GM12878 (cell line): ENCODE data around the gene CARMIL3. TPM values are rescaled to one million over a fixed set of nuclear protein-coding genes. Genes with fewer than 3 reads are reported as not detected.

Experiments
- CBFB ChIP-seq: IDR thresholded peaks from 2 replicates; pipeline ENCODE4 v1.6.1; 2016; ENCODE audit warnings: antibody characterized with exemption, low read depth
- CHD2 ChIP-seq: IDR thresholded peaks from 2 replicates; pipeline ENCODE4 v1.6.1; 2011; ENCODE audit warnings: low read depth, low read length, improper control_type of control experiment, borderline replicate concordance
- CREB1 ChIP-seq: IDR thresholded peaks from 2 replicates; pipeline ENCODE4 v1.6.1; 2012; ENCODE audit warnings: low read depth, mild to moderate bottlenecking, inconsistent platforms
- DPF2 ChIP-seq: fragments of 450-650 bp; IDR thresholded peaks from 2 replicates; pipeline ENCODE4 v1.6.1; 2017; ENCODE audit warnings: mild to moderate bottlenecking
- EGR1 ChIP-seq, 2 experiments: IDR thresholded peaks; 1 replicate in 1 of 2; 2 replicates in 1 of 2; pipeline ENCODE4 v1.6.1; 2011 to 2012; ENCODE audit warnings: low read depth in 2 of 2, low read length in 2 of 2, borderline replicate concordance in 1 of 2, mild to moderate bottlenecking in 1 of 2, moderate library complexity in 1 of 2
- FOXK2 ChIP-seq: fragments of 450-650 bp; IDR thresholded peaks from 2 replicates; pipeline ENCODE4 v1.6.1; 2017; ENCODE audit warnings: mild to moderate bottlenecking, moderate library complexity
- GABPA ChIP-seq: IDR thresholded peaks from 2 replicates; pipeline ENCODE4 v1.6.1; 2014; ENCODE audit warnings: antibody characterized with exemption, low read depth, mild to moderate bottlenecking, inconsistent platforms
- IKZF1 ChIP-seq: fragments of 450-650 bp; conservative IDR thresholded peaks from 2 replicates; pipeline ENCODE4 v1.6.1; 2017; ENCODE audit warnings: antibody characterized with exemption, mild to moderate bottlenecking
- MEF2B ChIP-seq: fragments of 450-650 bp; IDR thresholded peaks from 2 replicates; pipeline ENCODE4 v1.6.1; 2018; ENCODE audit warnings: mild to moderate bottlenecking, moderate library complexity; ENCODE audit not compliant: partially characterized antibody, poor library complexity, severe bottlenecking
- MTA3 ChIP-seq: IDR thresholded peaks from 2 replicates; pipeline ENCODE4 v1.6.1; 2012; ENCODE audit warnings: low read length, inconsistent platforms, borderline replicate concordance
- NFYB ChIP-seq: IDR thresholded peaks from 2 replicates; pipeline ENCODE4 v1.6.1; 2011; ENCODE audit warnings: low read depth, mild to moderate bottlenecking, low read length, improper control_type of control experiment, moderate library complexity; ENCODE audit not compliant: insufficient read depth
- PML ChIP-seq: IDR thresholded peaks from 2 replicates; pipeline ENCODE4 v1.6.1; 2012; ENCODE audit warnings: low read length, inconsistent platforms
- POU2F2 ChIP-seq: IDR thresholded peaks from 3 replicates; pipeline ENCODE4 v1.6.1; 2011; ENCODE audit warnings: low read depth, mild to moderate bottlenecking, low read length, borderline replicate concordance
- SRF ChIP-seq, 2 experiments: IDR thresholded peaks; 2 replicates each; pipeline ENCODE4 v1.6.1; 2011; ENCODE audit warnings: low read depth in 2 of 2, low read length in 2 of 2, mild to moderate bottlenecking in 1 of 2, moderate library complexity in 1 of 2
- TBL1XR1 ChIP-seq: IDR thresholded peaks from 2 replicates; pipeline ENCODE4 v1.6.1; 2012; ENCODE audit warnings: low read depth, low read length, improper control_type of control experiment
- polyA plus RNA-seq, 11 experiments: library from polyadenylated mRNA; depleted of rRNA in 4 of 11; unstranded in 6 of 11; stranded (reverse) in 5 of 11; fragments of >200 nt; fragmentation: Nextera tagmentation in 4 of 11; fragmentation: Illumina TruSeq in 1 of 11; extraction: Ambion mirVana in 4 of 11; extraction: Trizol in 1 of 11; gene quantifications; 1 replicate in 1 of 11; 2 replicates in 10 of 11; pipeline versions ENCODE4 v1.2.1 to v1.2.3, GENCODE V29; 2011 to 2016; ENCODE audit warnings: inconsistent platforms in 2 of 11, missing spikeins in 2 of 11, low read depth in 1 of 11
- total RNA-seq, 4 experiments: library from RNA; depleted of rRNA in 3 of 4; stranded (reverse); fragments of >200 nt in 3 of 4; fragmentation: Illumina TruSeq in 1 of 4; extraction: Trizol in 1 of 4; gene quantifications; 2 replicates each; pipeline versions ENCODE4 v1.2.1 to v1.2.3, GENCODE V29; 2013 to 2021
- TF ChIP-seq, protein P1 (sequence below): fragments of 450-650 bp; IDR thresholded peaks from 2 replicates; pipeline ENCODE4 v1.6.1; 2016; ENCODE audit warnings: mild to moderate bottlenecking
- TF ChIP-seq, protein P2 (sequence below): fragments of 450-650 bp; IDR thresholded peaks from 2 replicates; pipeline ENCODE4 v1.6.1; 2017; ENCODE audit warnings: low read depth, mild to moderate bottlenecking, moderate library complexity
- TF ChIP-seq, protein P3 (sequence below): IDR thresholded peaks from 2 replicates; pipeline ENCODE4 v1.6.1; 2012; ENCODE audit warnings: low read depth, low read length, improper control_type of control experiment
- TF ChIP-seq, protein P4 (sequence below): IDR thresholded peaks from 2 replicates; pipeline ENCODE4 v1.6.1; 2011; ENCODE audit warnings: borderline replicate concordance, low read depth, mild to moderate bottlenecking, moderate library complexity, mixed read lengths, low read length; ENCODE audit not compliant: insufficient read depth; ENCODE audit errors: extremely low read length
- TF ChIP-seq, protein P5 (sequence below): fragments of 450-650 bp; IDR thresholded peaks from 2 replicates; pipeline ENCODE4 v1.6.1; 2017; ENCODE audit warnings: mild to moderate bottlenecking
- TF ChIP-seq, protein P6 (sequence below): fragments of 450-650 bp; IDR thresholded peaks from 2 replicates; pipeline ENCODE4 v1.6.1; 2016; ENCODE audit warnings: mild to moderate bottlenecking

Gene CARMIL3
- total and polyA plus RNA-seq, 10 of the 15 experiments (the other 5 are each of a cell fraction or from before 2014, with no cell fraction given): 0.09 to 0.32 (median 0.25) TPM; not detected in 3

DNA sequence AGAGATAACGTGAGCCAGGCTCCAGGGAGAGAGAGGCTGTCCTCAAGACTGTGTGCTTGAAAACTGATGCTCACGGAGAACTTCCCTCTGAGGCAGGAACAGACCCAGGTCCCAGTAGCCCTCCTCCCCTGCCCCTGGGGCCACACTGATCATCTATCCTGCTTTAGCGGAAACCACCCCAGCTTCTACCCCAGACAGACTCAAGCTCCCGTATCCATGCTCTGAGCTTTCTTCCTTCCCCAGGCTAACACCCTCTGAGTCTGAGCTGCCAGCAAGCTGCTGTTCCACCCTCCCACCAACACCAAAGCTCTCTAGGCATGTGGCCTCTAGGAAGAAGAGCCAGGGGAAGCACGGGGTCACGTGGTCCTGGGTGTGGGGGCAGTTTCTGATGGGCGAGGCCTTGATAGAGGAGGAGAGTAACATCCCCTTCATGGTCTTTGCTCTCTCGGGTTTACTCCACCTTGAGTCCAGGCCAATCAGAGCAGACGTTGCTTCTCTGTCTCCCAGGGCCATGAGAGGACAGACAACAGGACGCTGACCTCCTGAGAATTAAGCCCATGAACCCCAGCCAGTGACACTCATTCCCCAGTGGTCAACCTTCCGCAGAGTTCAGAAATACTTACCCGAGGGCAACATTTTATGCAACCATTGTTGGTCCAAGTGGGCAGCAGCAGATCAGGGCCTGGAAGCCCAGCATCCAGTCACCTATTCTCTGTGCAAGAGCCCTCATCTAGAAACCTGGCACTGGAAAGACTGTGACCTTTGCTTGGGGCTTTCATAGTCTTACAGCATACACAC is 43.7 kb downstream of the CARMIL3 start (continued):
- TF ChIP-seq, protein P1, sequence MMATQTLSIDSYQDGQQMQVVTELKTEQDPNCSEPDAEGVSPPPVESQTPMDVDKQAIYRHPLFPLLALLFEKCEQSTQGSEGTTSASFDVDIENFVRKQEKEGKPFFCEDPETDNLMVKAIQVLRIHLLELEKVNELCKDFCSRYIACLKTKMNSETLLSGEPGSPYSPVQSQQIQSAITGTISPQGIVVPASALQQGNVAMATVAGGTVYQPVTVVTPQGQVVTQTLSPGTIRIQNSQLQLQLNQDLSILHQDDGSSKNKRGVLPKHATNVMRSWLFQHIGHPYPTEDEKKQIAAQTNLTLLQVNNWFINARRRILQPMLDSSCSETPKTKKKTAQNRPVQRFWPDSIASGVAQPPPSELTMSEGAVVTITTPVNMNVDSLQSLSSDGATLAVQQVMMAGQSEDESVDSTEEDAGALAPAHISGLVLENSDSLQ: peak; percentile 37
- TF ChIP-seq, protein P2, sequence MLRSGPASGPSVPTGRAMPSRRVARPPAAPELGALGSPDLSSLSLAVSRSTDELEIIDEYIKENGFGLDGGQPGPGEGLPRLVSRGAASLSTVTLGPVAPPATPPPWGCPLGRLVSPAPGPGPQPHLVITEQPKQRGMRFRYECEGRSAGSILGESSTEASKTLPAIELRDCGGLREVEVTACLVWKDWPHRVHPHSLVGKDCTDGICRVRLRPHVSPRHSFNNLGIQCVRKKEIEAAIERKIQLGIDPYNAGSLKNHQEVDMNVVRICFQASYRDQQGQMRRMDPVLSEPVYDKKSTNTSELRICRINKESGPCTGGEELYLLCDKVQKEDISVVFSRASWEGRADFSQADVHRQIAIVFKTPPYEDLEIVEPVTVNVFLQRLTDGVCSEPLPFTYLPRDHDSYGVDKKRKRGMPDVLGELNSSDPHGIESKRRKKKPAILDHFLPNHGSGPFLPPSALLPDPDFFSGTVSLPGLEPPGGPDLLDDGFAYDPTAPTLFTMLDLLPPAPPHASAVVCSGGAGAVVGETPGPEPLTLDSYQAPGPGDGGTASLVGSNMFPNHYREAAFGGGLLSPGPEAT: peak; percentile 53
- TF ChIP-seq TBL1XR1: 0 out of 2 replicates have a peak, but pooled peaks have one; percentile 66
- TF ChIP-seq SRF (IDR thresholded peaks at IDR 0.05; ENCODE audit: low read depth in 2 of 2, low read length in 2 of 2): no peak; a peak in 1 of 4 replicates
- TF ChIP-seq, protein P3, sequence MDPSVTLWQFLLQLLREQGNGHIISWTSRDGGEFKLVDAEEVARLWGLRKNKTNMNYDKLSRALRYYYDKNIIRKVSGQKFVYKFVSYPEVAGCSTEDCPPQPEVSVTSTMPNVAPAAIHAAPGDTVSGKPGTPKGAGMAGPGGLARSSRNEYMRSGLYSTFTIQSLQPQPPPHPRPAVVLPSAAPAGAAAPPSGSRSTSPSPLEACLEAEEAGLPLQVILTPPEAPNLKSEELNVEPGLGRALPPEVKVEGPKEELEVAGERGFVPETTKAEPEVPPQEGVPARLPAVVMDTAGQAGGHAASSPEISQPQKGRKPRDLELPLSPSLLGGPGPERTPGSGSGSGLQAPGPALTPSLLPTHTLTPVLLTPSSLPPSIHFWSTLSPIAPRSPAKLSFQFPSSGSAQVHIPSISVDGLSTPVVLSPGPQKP: 0 out of 2 replicates have a peak, but pooled peaks have one; percentile 16
- TF ChIP-seq NFYB: peak; percentile 84
- TF ChIP-seq GABPA: no peak
- peak in 1 of 2 experiments; percentile 85; a peak in 2 of 3 replicates for TF ChIP-seq EGR1 (IDR thresholded peaks at IDR 0.05; ENCODE audit: borderline replicate concordance in 1 of 2, low read depth in 2 of 2, low read length in 2 of 2)
- TF ChIP-seq MEF2B: peak; percentile 64
- TF ChIP-seq, protein P4, sequence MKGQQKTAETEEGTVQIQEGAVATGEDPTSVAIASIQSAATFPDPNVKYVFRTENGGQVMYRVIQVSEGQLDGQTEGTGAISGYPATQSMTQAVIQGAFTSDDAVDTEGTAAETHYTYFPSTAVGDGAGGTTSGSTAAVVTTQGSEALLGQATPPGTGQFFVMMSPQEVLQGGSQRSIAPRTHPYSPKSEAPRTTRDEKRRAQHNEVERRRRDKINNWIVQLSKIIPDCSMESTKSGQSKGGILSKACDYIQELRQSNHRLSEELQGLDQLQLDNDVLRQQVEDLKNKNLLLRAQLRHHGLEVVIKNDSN: peak; percentile 96
- TF ChIP-seq FOXK2: peak; percentile 59; the same call in 1 of the 2 replicates
- TF ChIP-seq DPF2: no peak
- TF ChIP-seq CHD2: 0 out of 2 replicates have a peak, but pooled peaks have one; percentile 32
- TF ChIP-seq IKZF1: peak; percentile 53
- TF ChIP-seq, protein P5, sequence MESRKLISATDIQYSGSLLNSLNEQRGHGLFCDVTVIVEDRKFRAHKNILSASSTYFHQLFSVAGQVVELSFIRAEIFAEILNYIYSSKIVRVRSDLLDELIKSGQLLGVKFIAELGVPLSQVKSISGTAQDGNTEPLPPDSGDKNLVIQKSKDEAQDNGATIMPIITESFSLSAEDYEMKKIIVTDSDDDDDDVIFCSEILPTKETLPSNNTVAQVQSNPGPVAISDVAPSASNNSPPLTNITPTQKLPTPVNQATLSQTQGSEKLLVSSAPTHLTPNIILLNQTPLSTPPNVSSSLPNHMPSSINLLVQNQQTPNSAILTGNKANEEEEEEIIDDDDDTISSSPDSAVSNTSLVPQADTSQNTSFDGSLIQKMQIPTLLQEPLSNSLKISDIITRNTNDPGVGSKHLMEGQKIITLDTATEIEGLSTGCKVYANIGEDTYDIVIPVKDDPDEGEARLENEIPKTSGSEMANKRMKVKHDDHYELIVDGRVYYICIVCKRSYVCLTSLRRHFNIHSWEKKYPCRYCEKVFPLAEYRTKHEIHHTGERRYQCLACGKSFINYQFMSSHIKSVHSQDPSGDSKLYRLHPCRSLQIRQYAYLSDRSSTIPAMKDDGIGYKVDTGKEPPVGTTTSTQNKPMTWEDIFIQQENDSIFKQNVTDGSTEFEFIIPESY: no peak
- TF ChIP-seq CBFB: peak; percentile 69; the same call in 1 of the 2 replicates
- 0 out of 2 replicates have a peak, but pooled peaks have one; percentile 78 for TF ChIP-seq MTA3
- TF ChIP-seq POU2F2: peak; percentile 91; the same call in 2 of the 3 replicates
- peak; percentile 50 for TF ChIP-seq CREB1
- TF ChIP-seq, protein P6, sequence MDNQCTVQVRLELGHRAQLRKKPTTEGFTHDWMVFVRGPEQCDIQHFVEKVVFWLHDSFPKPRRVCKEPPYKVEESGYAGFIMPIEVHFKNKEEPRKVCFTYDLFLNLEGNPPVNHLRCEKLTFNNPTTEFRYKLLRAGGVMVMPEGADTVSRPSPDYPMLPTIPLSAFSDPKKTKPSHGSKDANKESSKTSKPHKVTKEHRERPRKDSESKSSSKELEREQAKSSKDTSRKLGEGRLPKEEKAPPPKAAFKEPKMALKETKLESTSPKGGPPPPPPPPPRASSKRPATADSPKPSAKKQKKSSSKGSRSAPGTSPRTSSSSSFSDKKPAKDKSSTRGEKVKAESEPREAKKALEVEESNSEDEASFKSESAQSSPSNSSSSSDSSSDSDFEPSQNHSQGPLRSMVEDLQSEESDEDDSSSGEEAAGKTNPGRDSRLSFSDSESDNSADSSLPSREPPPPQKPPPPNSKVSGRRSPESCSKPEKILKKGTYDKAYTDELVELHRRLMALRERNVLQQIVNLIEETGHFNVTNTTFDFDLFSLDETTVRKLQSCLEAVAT: peak; percentile 77
- TF ChIP-seq PML: peak; percentile 98
